WTC11 (cell line): ENCODE data around the gene ZBTB48. TPM values are rescaled to one million over a fixed set of nuclear protein-coding genes. Genes with fewer than 3 reads are reported as not detected.

ENCODE experiments used
- ATAC-seq: fragments of 200-7000 bp; cut with Tn5 transposase; 2 replicates; pipeline ENCODE4 v1.10.0; 2021; ENCODE audit warnings: mild to moderate bottlenecking, moderate library complexity
- CTCF ChIA-PET: fragments of 300-600 bp; sonication (Branson Sonifier 250); formaldehyde crosslinking; loops from one replicate; lab custom pipeline; 2021; ENCODE audit warnings: antibody characterized with exemption; lab: Charles Lee
- POLR2A ChIA-PET: fragments of 350-600 bp; sonication (Branson Sonifier 250); formaldehyde crosslinking; loops from one replicate; lab custom pipeline; 2021; ENCODE audit warnings: antibody characterized with exemption; lab: Charles Lee
- DNase-seq: peaks from one replicate; pipeline ENCODE4 v3.0.0; 2021; ENCODE audit warnings: low spot score
- H3K27ac Mint-ChIP-seq: 2 replicates; pipeline ENCODE4 v1.8.0; 2021; ENCODE audit warnings: mixed read lengths
- H3K27me3 Mint-ChIP-seq: 2 replicates; pipeline ENCODE4 v1.8.0; 2021; ENCODE audit warnings: low read depth, mild to moderate bottlenecking, moderate library complexity, mixed read lengths
- H3K36me3 Mint-ChIP-seq: 2 replicates; pipeline ENCODE4 v1.8.0; 2021; ENCODE audit warnings: mixed read lengths
- H3K4me1 Mint-ChIP-seq: 2 replicates; pipeline ENCODE4 v1.8.0; 2022; ENCODE audit warnings: mixed read lengths
- H3K4me3 Mint-ChIP-seq: 2 replicates; pipeline ENCODE4 v1.8.0; 2021; ENCODE audit warnings: mild to moderate bottlenecking, moderate library complexity, mixed read lengths
- H3K9me3 Mint-ChIP-seq: 2 replicates; pipeline ENCODE4 v1.8.0; 2021; ENCODE audit warnings: mixed read lengths
- HMGA2 ChIP-seq: fragments of 250-450 bp; sonication (Bioruptor Pico); IDR thresholded peaks from 2 replicates; pipeline ENCODE4 v1.4.0; 2021; ENCODE audit warnings: mild to moderate bottlenecking, moderate library complexity
- JUN ChIP-seq: sonication (generic); formaldehyde crosslinking; IDR thresholded peaks from 2 replicates; pipeline ENCODE4 v1.8.0; 2023; ENCODE audit warnings: mild to moderate bottlenecking, missing genetic modification reagents
- NR2C2 ChIP-seq: sonication (generic); formaldehyde crosslinking; IDR thresholded peaks from 2 replicates; pipeline ENCODE4 v1.8.0; 2022; ENCODE audit warnings: mild to moderate bottlenecking, missing genetic modification reagents
- PRRX2 ChIP-seq: fragments of 250-450 bp; sonication (Bioruptor Pico); IDR thresholded peaks from 2 replicates; pipeline ENCODE4 v1.8.0; 2021; ENCODE audit warnings: mild to moderate bottlenecking
- RELA ChIP-seq: sonication (generic); formaldehyde crosslinking; IDR thresholded peaks from 2 replicates; pipeline ENCODE4 v1.8.1; 2022; ENCODE audit warnings: missing genetic modification reagents, mild to moderate bottlenecking, borderline replicate concordance
- ZBTB21 ChIP-seq: sonication (generic); formaldehyde crosslinking; IDR thresholded peaks from 2 replicates; pipeline ENCODE4 v1.8.1; 2023; ENCODE audit warnings: mild to moderate bottlenecking, missing genetic modification reagents, borderline replicate concordance
- ZNF138 ChIP-seq: sonication (generic); formaldehyde crosslinking; conservative IDR thresholded peaks from 2 replicates; pipeline ENCODE4 v1.8.1; 2022; ENCODE audit warnings: mild to moderate bottlenecking, moderate library complexity, missing genetic modification reagents
- ZNF396 ChIP-seq: fragments of 250-450 bp; sonication (Bioruptor Pico); IDR thresholded peaks from 2 replicates; pipeline ENCODE4 v1.8.0; 2021; ENCODE audit warnings: mild to moderate bottlenecking, moderate library complexity, borderline replicate concordance
- total RNA-seq: library from RNA; stranded (reverse); gene quantifications from 3 replicates; pipeline ENCODE4 v1.2.3, GENCODE V29; 2021
- TF ChIP-seq, protein P1 (sequence below): sonication (generic); formaldehyde crosslinking; IDR thresholded peaks from 2 replicates; pipeline ENCODE4 v1.8.0; 2022; ENCODE audit warnings: missing genetic modification reagents
- TF ChIP-seq, protein P2 (sequence below): sonication (generic); formaldehyde crosslinking; IDR thresholded peaks from 2 replicates; pipeline ENCODE4 v1.8.0; 2022; ENCODE audit warnings: mild to moderate bottlenecking, missing genetic modification reagents
- TF ChIP-seq, protein P3 (sequence below): sonication (generic); formaldehyde crosslinking; IDR thresholded peaks from 2 replicates; pipeline ENCODE4 v1.8.0; 2022; ENCODE audit warnings: mild to moderate bottlenecking, missing genetic modification reagents
- TF ChIP-seq, protein P4 (sequence below): sonication (generic); formaldehyde crosslinking; IDR thresholded peaks from 2 replicates; pipeline ENCODE4 v1.8.0; 2022; ENCODE audit warnings: mild to moderate bottlenecking, missing genetic modification reagents
- TF ChIP-seq, protein P5 (sequence below): sonication (generic); formaldehyde crosslinking; IDR thresholded peaks from 2 replicates; pipeline ENCODE4 v1.8.1; 2023; ENCODE audit warnings: mild to moderate bottlenecking, missing genetic modification reagents, moderate library complexity
- TF ChIP-seq, protein P6 (sequence below): fragments of 250-450 bp; sonication (Bioruptor Pico); IDR thresholded peaks from 2 replicates; pipeline ENCODE4 v2.1.2; 2022; ENCODE audit warnings: mild to moderate bottlenecking, moderate library complexity
- TF ChIP-seq, protein P7 (sequence below): fragments of 250-450 bp; sonication (Bioruptor Pico); conservative IDR thresholded peaks from 2 replicates; pipeline ENCODE4 v1.9.0; 2021; ENCODE audit warnings: mild to moderate bottlenecking
- TF ChIP-seq, protein P8 (sequence below): sonication (generic); formaldehyde crosslinking; IDR thresholded peaks from 2 replicates; pipeline ENCODE4 v1.8.1; 2022; ENCODE audit warnings: low read depth, missing genetic modification reagents, borderline replicate concordance

ZBTB48 gene
- total RNA-seq, 1 experiment from 2014 or later: 29.1 TPM

DNA sequence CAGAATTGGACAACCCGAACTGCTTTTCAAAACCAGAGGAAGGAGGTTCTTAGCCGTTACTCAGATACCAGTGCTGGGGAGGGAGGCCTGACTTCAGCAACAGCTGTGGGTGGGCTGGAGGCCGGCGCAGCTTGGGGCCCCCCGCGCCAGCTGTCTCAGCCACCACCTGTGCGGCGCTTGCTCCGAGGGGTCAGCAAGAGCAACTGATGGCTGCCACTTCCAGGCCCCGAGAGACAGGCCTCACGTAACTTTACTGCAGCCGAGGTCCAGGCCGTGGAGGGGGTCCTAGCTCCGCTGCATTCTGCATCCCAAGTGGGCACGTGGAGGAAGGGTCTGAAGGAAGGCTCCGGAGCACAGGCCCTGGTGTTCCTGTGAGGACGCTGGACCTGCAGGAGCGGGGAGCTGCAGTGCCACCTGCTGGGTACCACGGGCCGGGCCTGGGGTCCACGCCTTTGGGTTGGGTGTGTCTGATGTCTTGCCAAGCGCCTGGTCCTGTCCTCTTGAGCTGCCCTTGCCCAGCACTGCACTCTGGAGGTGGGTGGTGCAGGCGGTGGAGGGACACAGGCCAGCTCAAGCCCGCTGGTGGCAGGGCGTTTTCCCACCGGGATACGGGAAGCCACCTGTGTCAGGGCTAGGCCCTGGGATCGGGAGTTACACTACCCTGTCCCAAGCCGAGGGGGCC is 54.7 kb downstream of the ZBTB48 start:
- H3K27me3 Mint-ChIP-seq: no peaks in the 10 kb centered on the region
- no peaks in the 10 kb centered on the region for H3K4me1 Mint-ChIP-seq
- DNase-seq (peak; percentile 75), ATAC-seq (peak; percentile 79)
- no peaks in the 10 kb centered on the region for H3K9me3 Mint-ChIP-seq
- peaks cover 58% of the 10 kb centered on the region for H3K36me3 Mint-ChIP-seq
- CTCF ChIA-PET: interaction anchor here (0.6 to 1.9 kb wide), 18 partner anchors 10 to 396 kb away, joined by 3 to 8 read pairs (median 4); partner anchors contain the start of genes NOL9, TAS1R1, THAP3 and ZBTB48
- POLR2A ChIA-PET: interaction anchor here (0.9 to 1.1 kb wide), 2 partner anchors 11 to 32 kb away, joined by 3 read pairs; partner anchors contain the start of gene KLHL21
- TF ChIP-seq, protein P1, sequence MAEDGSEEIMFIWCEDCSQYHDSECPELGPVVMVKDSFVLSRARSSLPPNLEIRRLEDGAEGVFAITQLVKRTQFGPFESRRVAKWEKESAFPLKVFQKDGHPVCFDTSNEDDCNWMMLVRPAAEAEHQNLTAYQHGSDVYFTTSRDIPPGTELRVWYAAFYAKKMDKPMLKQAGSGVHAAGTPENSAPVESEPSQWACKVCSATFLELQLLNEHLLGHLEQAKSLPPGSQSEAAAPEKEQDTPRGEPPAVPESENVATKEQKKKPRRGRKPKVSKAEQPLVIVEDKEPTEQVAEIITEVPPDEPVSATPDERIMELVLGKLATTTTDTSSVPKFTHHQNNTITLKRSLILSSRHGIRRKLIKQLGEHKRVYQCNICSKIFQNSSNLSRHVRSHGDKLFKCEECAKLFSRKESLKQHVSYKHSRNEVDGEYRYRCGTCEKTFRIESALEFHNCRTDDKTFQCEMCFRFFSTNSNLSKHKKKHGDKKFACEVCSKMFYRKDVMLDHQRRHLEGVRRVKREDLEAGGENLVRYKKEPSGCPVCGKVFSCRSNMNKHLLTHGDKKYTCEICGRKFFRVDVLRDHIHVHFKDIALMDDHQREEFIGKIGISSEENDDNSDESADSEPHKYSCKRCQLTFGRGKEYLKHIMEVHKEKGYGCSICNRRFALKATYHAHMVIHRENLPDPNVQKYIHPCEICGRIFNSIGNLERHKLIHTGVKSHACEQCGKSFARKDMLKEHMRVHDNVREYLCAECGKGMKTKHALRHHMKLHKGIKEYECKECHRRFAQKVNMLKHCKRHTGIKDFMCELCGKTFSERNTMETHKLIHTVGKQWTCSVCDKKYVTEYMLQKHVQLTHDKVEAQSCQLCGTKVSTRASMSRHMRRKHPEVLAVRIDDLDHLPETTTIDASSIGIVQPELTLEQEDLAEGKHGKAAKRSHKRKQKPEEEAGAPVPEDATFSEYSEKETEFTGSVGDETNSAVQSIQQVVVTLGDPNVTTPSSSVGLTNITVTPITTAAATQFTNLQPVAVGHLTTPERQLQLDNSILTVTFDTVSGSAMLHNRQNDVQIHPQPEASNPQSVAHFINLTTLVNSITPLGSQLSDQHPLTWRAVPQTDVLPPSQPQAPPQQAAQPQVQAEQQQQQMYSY: no peak
- TF ChIP-seq, protein P2, sequence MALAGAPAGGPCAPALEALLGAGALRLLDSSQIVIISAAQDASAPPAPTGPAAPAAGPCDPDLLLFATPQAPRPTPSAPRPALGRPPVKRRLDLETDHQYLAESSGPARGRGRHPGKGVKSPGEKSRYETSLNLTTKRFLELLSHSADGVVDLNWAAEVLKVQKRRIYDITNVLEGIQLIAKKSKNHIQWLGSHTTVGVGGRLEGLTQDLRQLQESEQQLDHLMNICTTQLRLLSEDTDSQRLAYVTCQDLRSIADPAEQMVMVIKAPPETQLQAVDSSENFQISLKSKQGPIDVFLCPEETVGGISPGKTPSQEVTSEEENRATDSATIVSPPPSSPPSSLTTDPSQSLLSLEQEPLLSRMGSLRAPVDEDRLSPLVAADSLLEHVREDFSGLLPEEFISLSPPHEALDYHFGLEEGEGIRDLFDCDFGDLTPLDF (CRISPR knock-in tag): no peak
- TF ChIP-seq, all 79 proteins: peak for 0
- Mint-ChIP-seq H3K27ac (no peak overlapping the region), H3K4me3 (no peak overlapping the region)

DNA sequence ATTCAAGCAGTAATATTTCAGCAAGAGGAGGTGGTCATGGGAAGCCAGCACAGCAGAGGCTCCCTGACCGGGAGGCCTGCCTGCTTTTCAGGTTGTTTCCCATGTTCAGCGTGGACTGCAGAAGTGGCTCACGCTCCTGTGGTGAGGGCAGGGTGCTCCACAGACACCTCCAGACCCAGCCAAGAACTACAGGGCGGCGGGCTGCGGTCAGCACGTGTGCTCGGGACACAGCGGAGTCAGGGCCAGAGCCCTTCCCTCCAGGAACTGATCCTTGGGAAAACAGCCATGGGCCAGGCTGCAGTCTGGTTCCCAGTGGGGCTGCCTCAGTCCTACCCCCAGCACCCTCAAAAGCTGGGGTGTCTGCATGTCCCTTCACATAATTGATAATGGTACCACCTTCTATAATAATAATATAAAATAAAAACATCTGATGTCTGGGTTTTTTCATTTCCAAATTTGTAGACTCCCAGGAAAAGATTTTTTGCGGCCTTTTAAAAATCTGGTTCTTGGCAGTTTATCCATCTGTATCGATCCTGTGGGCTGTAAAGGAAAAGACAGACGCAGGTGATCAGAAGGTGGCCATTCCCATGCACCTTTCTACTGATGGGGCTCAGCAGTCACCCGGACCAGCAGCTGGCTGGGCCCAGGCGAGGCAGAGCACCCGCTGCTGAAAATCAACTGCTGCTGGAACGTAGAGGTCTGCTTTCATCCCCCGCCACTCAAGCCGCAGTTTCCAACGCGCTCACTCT is 55.5 kb downstream of the ZBTB48 start:
- no peak for ATAC-seq
- ChIA-PET POLR2A (interaction anchor here (0.9 to 1.1 kb wide), 2 partner anchors 10 to 33 kb away, joined by 3 read pairs; partner anchors contain the start of gene KLHL21), CTCF (interaction anchor here (0.6 to 2.9 kb wide), 19 partner anchors 9 to 395 kb away, joined by 3 to 15 read pairs (median 4); partner anchors contain the start of genes NOL9, TAS1R1, THAP3 and ZBTB48)
- no peaks in the 10 kb centered on the region for H3K4me1 Mint-ChIP-seq
- no peak for DNase-seq
- H3K27me3 Mint-ChIP-seq: no peaks in the 10 kb centered on the region
- no peak overlapping the region for H3K27ac Mint-ChIP-seq
- no peak overlapping the region for H3K4me3 Mint-ChIP-seq
- H3K36me3 Mint-ChIP-seq: peaks cover 58% of the 10 kb centered on the region
- no peaks in the 10 kb centered on the region for H3K9me3 Mint-ChIP-seq
- TF ChIP-seq, protein P3, sequence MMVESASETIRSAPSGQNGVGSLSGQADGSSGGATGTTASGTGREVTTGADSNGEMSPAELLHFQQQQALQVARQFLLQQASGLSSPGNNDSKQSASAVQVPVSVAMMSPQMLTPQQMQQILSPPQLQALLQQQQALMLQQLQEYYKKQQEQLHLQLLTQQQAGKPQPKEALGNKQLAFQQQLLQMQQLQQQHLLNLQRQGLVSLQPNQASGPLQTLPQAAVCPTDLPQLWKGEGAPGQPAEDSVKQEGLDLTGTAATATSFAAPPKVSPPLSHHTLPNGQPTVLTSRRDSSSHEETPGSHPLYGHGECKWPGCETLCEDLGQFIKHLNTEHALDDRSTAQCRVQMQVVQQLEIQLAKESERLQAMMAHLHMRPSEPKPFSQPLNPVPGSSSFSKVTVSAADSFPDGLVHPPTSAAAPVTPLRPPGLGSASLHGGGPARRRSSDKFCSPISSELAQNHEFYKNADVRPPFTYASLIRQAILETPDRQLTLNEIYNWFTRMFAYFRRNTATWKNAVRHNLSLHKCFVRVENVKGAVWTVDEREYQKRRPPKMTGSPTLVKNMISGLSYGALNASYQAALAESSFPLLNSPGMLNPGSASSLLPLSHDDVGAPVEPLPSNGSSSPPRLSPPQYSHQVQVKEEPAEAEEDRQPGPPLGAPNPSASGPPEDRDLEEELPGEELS (CRISPR knock-in tag): no peak
- TF ChIP-seq, protein P4, sequence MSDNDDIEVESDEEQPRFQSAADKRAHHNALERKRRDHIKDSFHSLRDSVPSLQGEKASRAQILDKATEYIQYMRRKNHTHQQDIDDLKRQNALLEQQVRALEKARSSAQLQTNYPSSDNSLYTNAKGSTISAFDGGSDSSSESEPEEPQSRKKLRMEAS (CRISPR knock-in tag): no peak
- TF ChIP-seq, protein P5, sequence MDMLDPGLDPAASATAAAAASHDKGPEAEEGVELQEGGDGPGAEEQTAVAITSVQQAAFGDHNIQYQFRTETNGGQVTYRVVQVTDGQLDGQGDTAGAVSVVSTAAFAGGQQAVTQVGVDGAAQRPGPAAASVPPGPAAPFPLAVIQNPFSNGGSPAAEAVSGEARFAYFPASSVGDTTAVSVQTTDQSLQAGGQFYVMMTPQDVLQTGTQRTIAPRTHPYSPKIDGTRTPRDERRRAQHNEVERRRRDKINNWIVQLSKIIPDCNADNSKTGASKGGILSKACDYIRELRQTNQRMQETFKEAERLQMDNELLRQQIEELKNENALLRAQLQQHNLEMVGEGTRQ: no peak
- TF ChIP-seq, protein P6, sequence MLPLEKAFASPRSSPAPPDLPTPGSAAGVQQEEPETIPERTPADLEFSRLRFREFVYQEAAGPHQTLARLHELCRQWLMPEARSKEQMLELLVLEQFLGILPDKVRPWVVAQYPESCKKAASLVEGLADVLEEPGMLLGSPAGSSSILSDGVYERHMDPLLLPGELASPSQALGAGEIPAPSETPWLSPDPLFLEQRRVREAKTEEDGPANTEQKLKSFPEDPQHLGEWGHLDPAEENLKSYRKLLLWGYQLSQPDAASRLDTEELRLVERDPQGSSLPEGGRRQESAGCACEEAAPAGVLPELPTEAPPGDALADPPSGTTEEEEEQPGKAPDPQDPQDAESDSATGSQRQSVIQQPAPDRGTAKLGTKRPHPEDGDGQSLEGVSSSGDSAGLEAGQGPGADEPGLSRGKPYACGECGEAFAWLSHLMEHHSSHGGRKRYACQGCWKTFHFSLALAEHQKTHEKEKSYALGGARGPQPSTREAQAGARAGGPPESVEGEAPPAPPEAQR: no peak
- TF ChIP-seq JUN (CRISPR knock-in tag) (no peak), ZNF138 (CRISPR knock-in tag) (no peak), ZBTB21 (CRISPR knock-in tag) (no peak), NR2C2 (CRISPR knock-in tag) (no peak), ZNF396 (CRISPR knock-in tag) (no peak), HMGA2 (CRISPR knock-in tag) (no peak), RELA (CRISPR knock-in tag) (no peak), PRRX2 (no peak)
- TF ChIP-seq, protein P7, sequence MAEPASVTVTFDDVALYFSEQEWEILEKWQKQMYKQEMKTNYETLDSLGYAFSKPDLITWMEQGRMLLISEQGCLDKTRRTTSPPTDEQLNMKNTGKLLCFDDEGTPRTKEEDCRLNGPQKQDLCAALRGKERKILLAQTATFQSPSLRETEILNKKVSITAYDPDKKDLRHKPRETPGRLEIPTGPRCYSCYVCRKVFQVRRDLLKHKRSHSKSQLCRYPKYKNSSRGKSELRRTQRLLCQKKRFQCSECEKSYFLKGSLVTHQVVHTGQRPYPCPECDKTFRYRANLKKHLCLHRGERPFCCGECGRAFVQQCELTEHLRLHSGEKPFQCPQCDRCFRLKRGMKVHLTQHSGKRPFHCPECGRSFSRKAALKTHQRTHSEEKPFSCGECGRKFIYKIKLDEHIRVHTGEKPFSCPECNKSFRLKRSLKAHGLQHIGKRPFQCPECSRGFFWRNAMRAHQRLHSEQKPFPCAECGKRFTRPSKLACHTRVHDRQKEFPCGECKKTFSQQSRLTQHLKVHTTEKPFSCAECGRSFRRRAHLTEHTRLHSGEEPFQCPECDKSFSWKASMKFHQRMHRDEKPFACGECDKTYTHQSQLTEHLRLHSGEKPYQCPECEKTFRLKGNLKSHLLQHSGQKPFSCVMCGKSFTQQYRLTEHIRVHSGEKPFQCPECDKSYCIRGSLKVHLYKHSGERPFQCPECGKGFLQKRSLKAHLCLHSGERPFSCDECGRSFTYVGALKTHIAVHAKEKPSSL (CRISPR knock-in tag): no peak
- TF ChIP-seq, protein P8, sequence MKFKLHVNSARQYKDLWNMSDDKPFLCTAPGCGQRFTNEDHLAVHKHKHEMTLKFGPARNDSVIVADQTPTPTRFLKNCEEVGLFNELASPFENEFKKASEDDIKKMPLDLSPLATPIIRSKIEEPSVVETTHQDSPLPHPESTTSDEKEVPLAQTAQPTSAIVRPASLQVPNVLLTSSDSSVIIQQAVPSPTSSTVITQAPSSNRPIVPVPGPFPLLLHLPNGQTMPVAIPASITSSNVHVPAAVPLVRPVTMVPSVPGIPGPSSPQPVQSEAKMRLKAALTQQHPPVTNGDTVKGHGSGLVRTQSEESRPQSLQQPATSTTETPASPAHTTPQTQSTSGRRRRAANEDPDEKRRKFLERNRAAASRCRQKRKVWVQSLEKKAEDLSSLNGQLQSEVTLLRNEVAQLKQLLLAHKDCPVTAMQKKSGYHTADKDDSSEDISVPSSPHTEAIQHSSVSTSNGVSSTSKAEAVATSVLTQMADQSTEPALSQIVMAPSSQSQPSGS (CRISPR knock-in tag): no peak
